Daoy (cell line): ENCODE results near the gene CADPS. TPM values are rescaled to one million over a fixed set of nuclear protein-coding genes. Genes with fewer than 3 reads are reported as not detected.

ENCODE experiments used
- DNase-seq: peaks from one replicate; pipeline ENCODE4 v3.0.0-alpha.2; 2015; ENCODE audit warnings: low read depth
- total RNA-seq: library from RNA; depleted of rRNA; stranded (reverse); fragments of >200 nt; shearing (Covaris generic); gene quantifications from 2 replicates; pipeline ENCODE4 v1.2.3, GENCODE V29; 2014

Gene CADPS
- total RNA-seq, 1 experiment from 2014 or later, result not detected

DNA sequence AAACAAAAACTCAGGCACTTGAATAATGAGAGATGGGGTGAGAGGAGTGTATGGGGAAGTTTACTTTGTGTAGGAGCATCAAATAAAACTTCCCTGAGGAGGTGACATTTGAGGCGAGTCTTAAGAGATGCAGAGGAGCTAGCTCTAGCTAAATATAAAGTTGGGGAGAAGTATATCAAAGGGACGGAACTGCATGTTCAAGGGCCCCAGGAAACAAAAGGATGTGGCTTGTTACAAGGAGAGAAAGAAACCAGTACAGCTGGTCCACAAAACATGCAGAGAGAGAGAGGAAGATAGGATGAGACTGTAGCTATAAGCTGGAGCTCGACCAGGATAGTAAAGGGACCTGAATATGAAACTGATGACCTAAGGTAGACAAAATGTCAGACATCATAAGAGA, 519.5 kb downstream of the CADPS start:
- DNase-seq, result no peak
